GM20000 (cell line): ENCODE measurements around the gene NAV2.

Source experiments
- DNase-seq: peaks from one replicate; pipeline ENCODE4 v3.0.0; 2012; ENCODE audit warnings: low spot score
- TF ChIP-seq, protein P1 (sequence below): IDR thresholded peaks from 2 replicates; pipeline ENCODE4 v1.5.1; 2012; ENCODE audit warnings: mild to moderate bottlenecking, control low read depth; ENCODE audit errors: extremely low read depth, missing control alignments

Gene NAV2

DNA sequence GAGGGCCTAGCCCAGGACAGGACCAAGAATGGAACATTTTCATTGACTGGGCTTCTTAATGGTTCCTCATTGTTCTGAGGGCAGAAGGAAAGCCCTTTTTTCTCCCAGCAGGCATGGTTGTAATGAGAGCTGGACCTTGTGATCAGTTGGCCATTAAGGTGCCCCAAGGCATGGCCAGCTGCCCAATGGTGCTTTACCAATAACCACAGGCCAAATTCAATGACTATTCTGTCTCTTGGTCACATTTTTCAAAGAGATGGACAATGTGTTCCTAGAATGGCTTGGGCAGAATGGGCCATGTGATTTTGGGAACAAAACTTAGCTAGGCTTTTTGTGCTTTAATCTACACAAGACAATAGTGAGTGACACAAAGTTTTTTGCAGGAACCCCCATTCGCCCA lies 7.3 kb downstream of the NAV2 start:
- TF ChIP-seq, protein P1, sequence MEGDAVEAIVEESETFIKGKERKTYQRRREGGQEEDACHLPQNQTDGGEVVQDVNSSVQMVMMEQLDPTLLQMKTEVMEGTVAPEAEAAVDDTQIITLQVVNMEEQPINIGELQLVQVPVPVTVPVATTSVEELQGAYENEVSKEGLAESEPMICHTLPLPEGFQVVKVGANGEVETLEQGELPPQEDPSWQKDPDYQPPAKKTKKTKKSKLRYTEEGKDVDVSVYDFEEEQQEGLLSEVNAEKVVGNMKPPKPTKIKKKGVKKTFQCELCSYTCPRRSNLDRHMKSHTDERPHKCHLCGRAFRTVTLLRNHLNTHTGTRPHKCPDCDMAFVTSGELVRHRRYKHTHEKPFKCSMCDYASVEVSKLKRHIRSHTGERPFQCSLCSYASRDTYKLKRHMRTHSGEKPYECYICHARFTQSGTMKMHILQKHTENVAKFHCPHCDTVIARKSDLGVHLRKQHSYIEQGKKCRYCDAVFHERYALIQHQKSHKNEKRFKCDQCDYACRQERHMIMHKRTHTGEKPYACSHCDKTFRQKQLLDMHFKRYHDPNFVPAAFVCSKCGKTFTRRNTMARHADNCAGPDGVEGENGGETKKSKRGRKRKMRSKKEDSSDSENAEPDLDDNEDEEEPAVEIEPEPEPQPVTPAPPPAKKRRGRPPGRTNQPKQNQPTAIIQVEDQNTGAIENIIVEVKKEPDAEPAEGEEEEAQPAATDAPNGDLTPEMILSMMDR, result no peak
- no peak for DNase-seq

DNA sequence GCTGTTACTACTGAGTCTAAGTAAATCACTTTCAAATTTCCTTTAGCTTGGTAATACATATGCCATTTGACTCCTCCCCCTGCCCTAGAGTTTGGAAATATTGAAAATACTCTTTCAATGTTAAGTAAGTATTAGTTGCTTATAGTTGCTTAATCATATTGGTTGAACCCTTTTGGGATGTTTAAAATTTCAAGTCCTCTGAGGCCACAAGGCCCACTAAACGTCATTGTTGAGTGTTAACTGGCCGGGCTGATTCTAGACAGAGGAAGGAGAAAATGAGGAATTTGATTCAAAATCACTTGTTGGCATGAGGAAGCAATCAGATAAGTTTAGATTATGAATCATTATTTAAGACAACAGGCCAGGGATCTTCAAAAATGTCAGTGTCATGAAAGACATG lies 8.5 kb downstream of the NAV2 start:
- DNase-seq, result no peak
- TF ChIP-seq, protein P1, result no peak

DNA sequence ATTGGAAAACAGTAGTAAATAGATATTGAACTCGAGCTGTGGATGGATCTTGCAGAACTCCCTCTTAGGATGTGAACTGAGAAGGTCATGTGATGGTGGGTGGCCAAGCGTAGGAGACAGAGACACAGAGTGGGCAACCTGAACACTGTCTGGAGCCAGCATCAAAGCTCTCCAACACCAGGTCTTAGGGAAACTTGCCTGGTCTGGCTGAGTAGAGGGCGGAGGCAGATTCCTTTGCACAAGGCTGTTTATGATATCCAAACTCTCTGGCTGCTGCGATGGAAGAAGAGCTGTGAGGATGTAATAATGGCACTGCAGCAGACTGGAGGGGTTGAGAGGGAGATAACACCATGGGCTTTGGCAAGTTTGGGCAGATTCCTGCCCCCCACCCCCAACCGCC lies 10.1 kb downstream of the NAV2 start:
- TF ChIP-seq, protein P1, result no peak
- no peak for DNase-seq

DNA sequence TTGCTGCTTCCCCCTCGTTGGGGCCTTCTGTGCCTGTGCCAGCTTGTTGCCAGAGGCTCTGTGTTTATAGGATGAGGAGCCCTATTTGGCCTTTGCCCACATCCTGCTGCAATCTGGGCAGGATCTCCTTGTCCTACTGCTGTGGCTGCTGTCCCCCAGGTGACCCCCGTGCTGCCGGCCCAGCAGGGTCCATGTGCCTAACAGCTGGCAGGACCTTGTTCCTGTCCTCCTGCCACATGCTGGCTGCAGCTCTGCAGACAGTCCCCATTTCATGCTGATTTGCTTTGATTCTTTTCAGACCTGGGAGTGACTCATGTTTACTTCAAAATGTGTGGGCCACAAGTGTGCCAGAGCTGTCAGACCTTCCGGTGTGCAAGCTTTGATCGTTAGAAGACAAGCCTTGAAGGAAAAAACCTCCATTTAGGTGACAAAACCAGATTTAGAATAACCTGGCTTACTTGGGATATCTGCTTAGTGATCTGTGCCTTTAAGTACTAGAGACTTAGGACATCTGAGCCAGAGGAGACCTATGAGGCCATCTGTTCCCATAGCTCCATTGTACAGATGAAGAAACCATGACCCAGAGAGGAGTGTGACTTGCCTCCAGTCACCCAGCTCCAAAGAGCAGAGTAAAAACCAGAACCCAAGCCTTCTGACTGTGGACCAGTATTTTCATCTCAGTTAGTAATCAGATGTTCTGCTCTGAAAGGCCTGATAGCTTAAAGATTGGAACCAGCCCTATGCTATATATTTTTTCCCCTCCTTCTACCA lies 11.1 kb downstream of the NAV2 start:
- TF ChIP-seq, protein P1, result no peak
- DNase-seq, result no peak

DNA sequence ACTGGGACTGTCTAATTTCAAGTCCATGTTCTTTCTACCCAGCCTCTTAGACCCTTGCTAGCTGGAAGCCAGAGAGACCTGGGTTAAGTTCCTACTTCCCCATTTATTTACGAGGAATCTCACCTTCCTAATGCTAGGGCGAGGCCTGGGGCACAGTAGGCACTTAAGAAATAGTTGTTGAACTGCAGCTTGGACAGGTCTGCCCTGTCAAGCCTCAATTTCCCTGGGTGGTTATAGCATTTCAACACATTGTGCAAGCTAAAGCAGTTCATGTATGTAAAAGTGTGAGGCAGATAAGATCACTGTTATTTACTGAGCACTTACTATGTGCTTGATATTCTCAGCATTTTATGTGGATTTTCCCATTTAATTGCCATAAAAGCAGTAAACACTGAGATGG lies 12.1 kb downstream of the NAV2 start:
- no peak for DNase-seq
- TF ChIP-seq, protein P1, result no peak

DNA sequence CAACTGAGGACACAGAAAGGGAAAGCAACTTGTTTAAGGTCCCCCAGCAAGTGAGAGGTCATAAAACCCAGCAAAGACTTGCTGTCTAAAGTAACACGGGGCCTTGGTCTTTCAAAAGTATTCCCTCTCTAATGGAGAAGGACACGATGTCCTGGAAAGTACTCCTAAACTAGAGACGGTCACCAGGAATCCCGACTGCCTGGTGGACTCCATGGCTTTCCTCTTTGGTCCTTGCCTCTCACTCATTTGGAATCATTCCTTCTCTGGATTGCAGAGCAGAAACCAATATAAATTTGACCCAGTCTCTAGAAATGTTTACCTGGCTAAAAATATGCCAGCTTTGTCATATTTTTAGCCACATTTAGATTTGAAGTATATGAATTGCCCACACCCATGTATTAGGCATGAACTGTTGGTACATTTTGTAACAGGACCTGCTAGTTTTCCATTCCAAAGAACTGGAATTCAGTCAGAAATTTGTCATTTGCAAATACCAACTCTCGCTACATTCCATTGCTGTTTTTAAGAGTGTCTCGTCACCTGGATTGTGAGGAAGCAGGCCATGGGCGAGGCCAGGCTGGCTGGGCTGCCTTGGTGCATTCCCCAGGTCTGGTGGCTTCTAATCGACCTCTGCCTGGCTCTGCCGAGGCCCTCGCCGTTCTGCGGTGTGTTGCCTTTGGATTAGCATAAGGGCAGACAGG lies 12.9 kb downstream of the NAV2 start:
- TF ChIP-seq, protein P1, result no peak
- DNase-seq, result no peak

DNA sequence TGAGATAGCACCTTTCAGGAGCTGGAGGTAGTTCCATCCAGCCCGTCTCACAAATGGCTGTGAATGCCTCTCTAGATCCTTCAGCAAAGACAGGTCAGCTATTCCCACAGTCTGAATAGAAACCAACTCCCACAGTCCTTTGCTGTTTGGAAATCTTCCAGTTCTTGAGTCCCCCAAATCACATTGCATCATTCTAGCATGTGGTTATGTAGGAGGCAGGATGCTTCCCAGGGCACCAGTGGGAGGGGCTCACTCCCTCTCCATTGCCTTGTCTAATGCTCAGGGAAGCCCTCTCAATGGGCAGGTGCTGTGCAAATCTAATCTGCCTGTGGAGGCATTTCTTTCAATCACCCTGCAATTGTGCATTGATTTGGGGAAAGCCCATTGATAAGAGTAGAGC lies 14.6 kb downstream of the NAV2 start:
- DNase-seq, result no peak
- TF ChIP-seq, protein P1, result no peak
